Endothelial cell of umbilical vein (primary cell): Measurements from ENCODE around the gene GBP3.

Experiments used
- CTCF ChIP-seq, 2 donors: IDR thresholded peaks; 1 replicate in 1 of 2; 2 replicates in 1 of 2; pipeline ENCODE4 v1.5.1; 2011; ENCODE audit warnings: low read length in 2 of 2, mild to moderate bottlenecking in 2 of 2, moderate library complexity in 2 of 2, control low read depth in 1 of 2, inconsistent platforms in 1 of 2, low read depth in 1 of 2; ENCODE audit not compliant: insufficient read depth in 1 of 2; ENCODE audit errors: extremely low read depth in 1 of 2
- POLR2A ChIP-seq: IDR thresholded peaks from 2 replicates; pipeline ENCODE4 v1.6.1; 2012; ENCODE audit warnings: low read depth, mild to moderate bottlenecking, control low read depth, low read length

- TF ChIP-seq POLR2A (no peak), CTCF (IDR thresholded peaks at IDR 0.05; ENCODE audit: extremely low read depth in 1 of 2, insufficient read depth in 1 of 2, low read depth in 1 of 2, low read length in 2 of 2) (no peak)
Measured at GRCh38 chr1:89001510-89001909, 21.2 kb downstream of the GBP3 start.
